K562 (cell line): Measurements from ENCODE around the gene DPH2. TPM values are rescaled to one million over a fixed set of nuclear protein-coding genes. Genes with fewer than 3 reads are reported as not detected.

Experiments used
- ARID4B ChIP-seq: sonication (generic); formaldehyde crosslinking; IDR thresholded peaks from 2 replicates; pipeline ENCODE4 v1.8.0; 2022; ENCODE audit warnings: mild to moderate bottlenecking, missing genetic modification reagents
- ARNT ChIP-seq, 2 experiments: fragments of 450-650 bp; IDR thresholded peaks; 2 replicates each; pipeline ENCODE4 v1.6.1; 2016; ENCODE audit warnings: mild to moderate bottlenecking in 1 of 2
- ATF3 ChIP-seq, 2 experiments: fragments of 450-650 bp in 1 of 2; sonication (generic) in 1 of 2; formaldehyde crosslinking in 1 of 2; IDR thresholded peaks in 1 of 2; conservative IDR thresholded peaks in 1 of 2; 2 replicates each; pipeline versions ENCODE4 v1.6.1 to v1.8.1; 2016 to 2023; ENCODE audit warnings: mild to moderate bottlenecking in 2 of 2, moderate library complexity in 2 of 2, inconsistent platforms in 1 of 2, missing genetic modification reagents in 1 of 2
- BCL6 ChIP-seq: fragments of 250-450 bp; sonication (Bioruptor Pico); IDR thresholded peaks from 2 replicates; pipeline ENCODE4 v1.4.0; 2020
- CXXC5 ChIP-seq: fragments of 250-450 bp; sonication (Bioruptor Pico); IDR thresholded peaks from 2 replicates; pipeline ENCODE4 v1.8.0; 2022; ENCODE audit warnings: inconsistent platforms, mild to moderate bottlenecking, moderate library complexity
- GABPB2 ChIP-seq: fragments of 250-450 bp; sonication (Bioruptor Pico); conservative IDR thresholded peaks from 2 replicates; pipeline ENCODE4 v1.5.1; 2021; ENCODE audit warnings: mild to moderate bottlenecking
- LARP7 ChIP-seq: fragments of 450-650 bp; IDR thresholded peaks from 2 replicates; pipeline ENCODE4 v1.6.1; 2016
- MEF2D ChIP-seq: conservative IDR thresholded peaks from 2 replicates; pipeline ENCODE4 v1.6.1; 2016; ENCODE audit warnings: low read depth, missing genetic modification characterization, missing compliant biosample characterization
- NFATC3 ChIP-seq: fragments of 450-650 bp; IDR thresholded peaks from 2 replicates; pipeline ENCODE4 v1.6.1; 2017; ENCODE audit warnings: mild to moderate bottlenecking
- NR1H2 ChIP-seq: sonication (generic); formaldehyde crosslinking; IDR thresholded peaks from 2 replicates; pipeline ENCODE4 v1.4.0; 2020; ENCODE audit warnings: mild to moderate bottlenecking, missing genetic modification reagents
- SAFB ChIP-seq: fragments of 200-400 bp; formaldehyde crosslinking; IDR thresholded peaks from 2 replicates; pipeline ENCODE4 v1.6.1; 2017; ENCODE audit warnings: low read depth, low read length, borderline replicate concordance
- SIN3B ChIP-seq: fragments of 450-650 bp; IDR thresholded peaks from 2 replicates; pipeline ENCODE4 v1.6.1; 2017; ENCODE audit warnings: low read depth, mild to moderate bottlenecking, moderate library complexity
- ZNF143 ChIP-seq: sonication (generic); formaldehyde crosslinking; IDR thresholded peaks from 2 replicates; pipeline ENCODE4 v1.9.0; 2022; ENCODE audit warnings: mild to moderate bottlenecking, missing genetic modification reagents
- polyA plus RNA-seq, 8 experiments: library from polyadenylated mRNA; depleted of rRNA in 4 of 8; stranded (reverse) in 5 of 8; unstranded in 3 of 8; fragments of >200 nt; fragmentation: Nextera tagmentation in 2 of 8; fragmentation: Illumina TruSeq in 1 of 8; extraction: Ambion mirVana in 2 of 8; extraction: Trizol in 1 of 8; gene quantifications; 2 replicates each; pipeline versions ENCODE4 v1.2.1 to v1.2.3, GENCODE V29; 2011 to 2014; ENCODE audit warnings: inconsistent platforms in 1 of 8, missing spikeins in 1 of 8
- total RNA-seq, 7 experiments: library from RNA; depleted of rRNA in 6 of 7; stranded (reverse); fragments of >200 nt in 6 of 7; fragmentation: Illumina TruSeq in 2 of 7; extraction: Trizol in 2 of 7; gene quantifications; 2 replicates each; pipeline versions ENCODE4 v1.2.1 to v1.2.3, GENCODE V29; 2011 to 2021; ENCODE audit warnings: low replicate concordance in 1 of 7

The DPH2 gene
- total and polyA plus RNA-seq, 9 of the 15 experiments (the other 6 are each of a cell fraction or from before 2014, with no cell fraction given), result 17.9 to 94.1 (median 68.1) TPM

GRCh38 chr1:43978264-43978550 is 8.4 kb downstream of the DPH2 start (continued):
- TF ChIP-seq ATF3 (IDR thresholded peaks at IDR 0.05) (peak; percentile 50), ATF3 (CRISPR knock-in tag; conservative IDR thresholded peaks at IDR 0.05) (no peak), ZNF143 (no peak), ARNT (IDR thresholded peaks at IDR 0.05) (no peak), LARP7 (no peak), GABPB2 (CRISPR knock-in tag) (0 out of 2 replicates have a peak, but pooled peaks have one; percentile 47), SIN3B (no peak), MEF2D (tag) (no peak), NFATC3 (no peak), ARID4B (CRISPR knock-in tag) (peak; percentile 57; the same call in 1 of the 2 replicates), SAFB (no peak), BCL6 (CRISPR knock-in tag) (no peak), CXXC5 (CRISPR knock-in tag) (no peak), NR1H2 (CRISPR knock-in tag) (no peak)
- TF ChIP-seq, all 486 proteins: peak for 7
